Measurements from ENCODE around the gene KCNK13. TPM values are rescaled to one million over a fixed set of nuclear protein-coding genes. Genes with fewer than 3 reads are reported as not detected.
"Not testable (repeated sequence)": the region's sequence is repeated elsewhere in the genome, so short reads cannot be mapped to it uniquely, and the experiment has no call there.

The KCNK13 gene
- total and polyA plus RNA-seq, 2 experiments from 2014 or later = 0.48 to 1.1 TPM

DNA sequence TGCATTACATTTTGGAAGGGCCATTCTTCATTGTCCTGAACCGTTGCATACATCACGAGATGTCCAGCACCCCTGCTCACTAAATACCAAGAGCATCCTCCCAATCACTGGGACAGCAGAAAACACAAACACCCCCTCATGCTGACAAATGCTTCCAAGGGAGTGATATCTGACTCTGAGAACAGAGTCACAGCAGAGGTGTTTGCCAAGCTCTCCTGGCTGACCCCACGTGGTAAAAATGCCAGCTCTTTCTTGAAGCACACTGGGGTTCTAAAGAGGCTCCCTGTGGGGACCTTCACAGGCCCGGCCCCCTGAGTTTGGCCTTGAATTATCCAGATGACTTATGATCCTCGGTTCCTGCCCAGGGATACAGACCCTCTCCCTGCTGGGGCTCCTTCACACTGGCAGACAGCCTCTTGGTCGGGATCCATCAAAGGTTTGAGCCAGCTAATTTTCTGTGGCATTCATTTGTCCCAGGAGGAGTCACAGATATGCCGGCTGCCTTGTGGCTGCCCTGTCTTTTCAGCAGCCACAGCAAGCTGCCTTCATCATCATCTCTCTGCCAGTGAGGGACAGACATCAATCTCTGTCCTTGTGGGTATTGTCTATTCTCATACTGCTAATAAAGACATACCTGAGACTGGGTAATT lies 151.4 kb downstream of the KCNK13 start:
- TF ChIP-seq, protein P1, sequence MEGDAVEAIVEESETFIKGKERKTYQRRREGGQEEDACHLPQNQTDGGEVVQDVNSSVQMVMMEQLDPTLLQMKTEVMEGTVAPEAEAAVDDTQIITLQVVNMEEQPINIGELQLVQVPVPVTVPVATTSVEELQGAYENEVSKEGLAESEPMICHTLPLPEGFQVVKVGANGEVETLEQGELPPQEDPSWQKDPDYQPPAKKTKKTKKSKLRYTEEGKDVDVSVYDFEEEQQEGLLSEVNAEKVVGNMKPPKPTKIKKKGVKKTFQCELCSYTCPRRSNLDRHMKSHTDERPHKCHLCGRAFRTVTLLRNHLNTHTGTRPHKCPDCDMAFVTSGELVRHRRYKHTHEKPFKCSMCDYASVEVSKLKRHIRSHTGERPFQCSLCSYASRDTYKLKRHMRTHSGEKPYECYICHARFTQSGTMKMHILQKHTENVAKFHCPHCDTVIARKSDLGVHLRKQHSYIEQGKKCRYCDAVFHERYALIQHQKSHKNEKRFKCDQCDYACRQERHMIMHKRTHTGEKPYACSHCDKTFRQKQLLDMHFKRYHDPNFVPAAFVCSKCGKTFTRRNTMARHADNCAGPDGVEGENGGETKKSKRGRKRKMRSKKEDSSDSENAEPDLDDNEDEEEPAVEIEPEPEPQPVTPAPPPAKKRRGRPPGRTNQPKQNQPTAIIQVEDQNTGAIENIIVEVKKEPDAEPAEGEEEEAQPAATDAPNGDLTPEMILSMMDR (IDR thresholded peaks at IDR 0.05; ENCODE audit: low read depth, low read length) = no peak
- H3K4me1 ChIP-seq (ENCODE audit: low read depth) = no peaks in the 10 kb centered on the region

DNA sequence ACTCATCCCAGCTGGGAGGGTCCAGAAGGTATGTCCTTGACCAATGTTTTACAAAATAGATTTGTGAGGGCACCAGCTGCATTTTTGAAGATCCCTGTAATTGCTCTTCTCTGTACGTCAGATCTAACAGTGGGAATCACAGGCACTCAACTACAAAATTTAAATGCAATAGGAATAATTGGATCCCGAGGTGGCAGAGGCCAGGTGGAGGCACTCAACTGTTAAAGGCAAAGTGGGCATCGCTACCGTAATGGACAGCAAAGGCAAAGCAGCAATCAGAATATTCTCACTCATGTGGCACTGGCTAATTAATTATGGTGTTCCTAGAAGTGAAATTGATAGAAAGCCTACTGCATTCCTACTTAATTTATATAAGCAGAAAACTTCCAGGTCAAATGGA lies 166.7 kb downstream of the KCNK13 start:
- H3K27me3 ChIP-seq = no peaks in the 10 kb centered on the region
- H3K4me1 ChIP-seq (ENCODE audit: low read depth) = no peaks in the 10 kb centered on the region
- DNase-seq (ENCODE audit: low read depth in 1 of 2, low spot score in 1 of 2) = no peak
- no peak overlapping the region for H3K27ac ChIP-seq
- H3K36me3 ChIP-seq = no peaks in the 10 kb centered on the region
- no peaks in the 10 kb centered on the region for H3K9me3 ChIP-seq (ENCODE audit: low read depth)
- TF ChIP-seq, protein P1 (IDR thresholded peaks at IDR 0.05; ENCODE audit: low read depth, low read length) = no peak
- no peak overlapping the region for H3K4me3 ChIP-seq

More for the DNA sequence above, 151.4 kb downstream of the KCNK13 start:
- Histone ChIP-seq H3K9me3 (ENCODE audit: low read depth) (no peaks in the 10 kb centered on the region), H3K36me3 (no peaks in the 10 kb centered on the region), H3K4me3 (no peak overlapping the region), H3K27me3 (no peaks in the 10 kb centered on the region), H3K27ac (no peak overlapping the region)
- no peak for DNase-seq (ENCODE audit: low read depth in 1 of 2, low spot score in 1 of 2)

DNA sequence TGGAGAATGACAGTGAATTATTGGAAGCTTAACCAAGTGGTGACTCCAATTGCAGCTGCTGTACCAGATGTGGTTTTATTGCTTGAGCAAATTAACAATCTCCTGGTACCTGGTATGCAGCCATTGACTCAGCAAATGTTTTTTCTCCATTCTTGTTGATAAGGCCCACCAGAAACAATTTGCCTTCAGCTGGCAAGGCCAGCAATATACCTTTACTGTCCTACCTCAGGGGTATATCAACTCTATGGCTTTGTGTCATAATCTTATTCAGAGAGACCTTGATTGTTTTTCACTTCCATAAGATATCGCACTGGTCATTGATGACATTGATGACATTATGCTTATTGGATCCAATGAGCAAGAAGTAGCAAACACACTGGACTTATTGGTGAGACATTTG lies 168.1 kb downstream of the KCNK13 start:
- H3K9me3 ChIP-seq (ENCODE audit: low read depth); H3K27ac ChIP-seq; DNase-seq (ENCODE audit: low read depth in 1 of 2, low spot score in 1 of 2); H3K4me1 ChIP-seq (ENCODE audit: low read depth); H3K36me3 ChIP-seq; H3K4me3 ChIP-seq; H3K27me3 ChIP-seq: not testable (repeated sequence)

Other genes with a start within 250 kb of the KCNK13 start
- gene EFCAB11, start 107.3 kb upstream of the KCNK13 start, total RNA-seq = 12.3 and 13.1 TPM in 2 replicates
- 14.7 and 20.3 TPM in 2 replicates for gene EFCAB11, start 107.3 kb upstream of the KCNK13 start, polyA plus RNA-seq
- 28.0 and 35.0 TPM in 2 replicates for gene TDP1, start 106.1 kb upstream of the KCNK13 start, total RNA-seq
- gene TDP1, start 106.1 kb upstream of the KCNK13 start, polyA plus RNA-seq = 26.6 and 35.7 TPM in 2 replicates
- gene PSMC1, start 194.6 kb downstream of the KCNK13 start, total RNA-seq = 164 and 189 TPM in 2 replicates
- 232 and 280 TPM in 2 replicates for gene PSMC1, start 194.6 kb downstream of the KCNK13 start, polyA plus RNA-seq